K562 (cell line): Measurements from ENCODE around the gene GALNT17.

ENCODE experiments used
- CTCF ChIP-seq, 3 experiments: IDR thresholded peaks in 2 of 3; conservative IDR thresholded peaks in 1 of 3; 2 replicates each; pipeline ENCODE4 v1.5.1; 2011 to 2012; ENCODE audit warnings: low read length in 3 of 3, mild to moderate bottlenecking in 3 of 3, control low read depth in 2 of 3, improper control_type of control experiment in 1 of 3, inconsistent platforms in 1 of 3, low read depth in 1 of 3, mixed read lengths in 1 of 3, moderate library complexity in 1 of 3; ENCODE audit not compliant: insufficient read depth in 2 of 3
- DLX4 ChIP-seq: fragments of 250-450 bp; sonication (Bioruptor Pico); IDR thresholded peaks from 2 replicates; pipeline ENCODE4 v1.6.1; 2021; ENCODE audit warnings: mild to moderate bottlenecking
- EGR1 ChIP-seq: fragments of 450-650 bp; conservative IDR thresholded peaks from 2 replicates; pipeline ENCODE4 v1.6.1; 2017; ENCODE audit warnings: mild to moderate bottlenecking
- FOXA1 ChIP-seq: fragments of 450-650 bp; IDR thresholded peaks from 2 replicates; pipeline ENCODE4 v1.6.1; 2016; ENCODE audit warnings: mild to moderate bottlenecking, borderline replicate concordance
- HLTF ChIP-seq: fragments of 450-650 bp; IDR thresholded peaks from 2 replicates; pipeline ENCODE4 v1.6.1; 2016
- JUND ChIP-seq, 2 experiments: IDR thresholded peaks; 2 replicates in 1 of 2; 3 replicates in 1 of 2; pipeline ENCODE4 v1.6.1; 2011; ENCODE audit warnings: borderline replicate concordance in 2 of 2, low read depth in 2 of 2, low read length in 2 of 2, improper control_type of control experiment in 1 of 2, missing biosample characterization in 1 of 2, missing genetic modification characterization in 1 of 2, missing genetic modification reagents in 1 of 2
- MEF2D ChIP-seq: conservative IDR thresholded peaks from 2 replicates; pipeline ENCODE4 v1.6.1; 2016; ENCODE audit warnings: low read depth, missing genetic modification characterization, missing compliant biosample characterization
- MXI1 ChIP-seq: IDR thresholded peaks from 2 replicates; pipeline ENCODE4 v1.6.1; 2011; ENCODE audit warnings: low read depth, mild to moderate bottlenecking, improper control_type of control experiment, low read length
- POLR2AphosphoS2 ChIP-seq: IDR thresholded peaks from 2 replicates; pipeline ENCODE4 v1.6.1; 2012; ENCODE audit warnings: low read length, improper control_type of control experiment
- TARDBP ChIP-seq: fragments of 450-650 bp; IDR thresholded peaks from 2 replicates; pipeline ENCODE4 v1.6.1; 2016
- VEZF1 ChIP-seq: fragments of 200-800 bp; sonication (Bioruptor generic); IDR thresholded peaks from 2 replicates; pipeline ENCODE4 v1.6.1; 2017; ENCODE audit warnings: missing genetic modification characterization, missing compliant biosample characterization
- ZFP36 ChIP-seq: fragments of 150-350 bp; IDR thresholded peaks from 2 replicates; pipeline ENCODE4 v1.6.1; 2018; ENCODE audit warnings: low read length, low read depth; ENCODE audit not compliant: partially characterized antibody
- ZNF583 ChIP-seq: fragments of 250-450 bp; sonication (Bioruptor Pico); IDR thresholded peaks from 2 replicates; pipeline ENCODE4 v1.4.0; 2020

- no peak for TF ChIP-seq HLTF
- TF ChIP-seq MEF2D (tag) = no peak
- TF ChIP-seq TARDBP = no peak
- TF ChIP-seq CTCF (IDR thresholded peaks at IDR 0.05 in 2 of 3, conservative IDR thresholded peaks at IDR 0.05 in 1 of 3; ENCODE audit: insufficient read depth in 2 of 3, low read depth in 1 of 3, low read length in 3 of 3) = no peak
- TF ChIP-seq POLR2AphosphoS2 = no peak
- TF ChIP-seq JUND (IDR thresholded peaks at IDR 0.05; ENCODE audit: borderline replicate concordance, low read depth, low read length) = no peak
- no peak for TF ChIP-seq JUND (tag; IDR thresholded peaks at IDR 0.05; ENCODE audit: borderline replicate concordance, low read depth, low read length)
- TF ChIP-seq MXI1 = no peak
- TF ChIP-seq FOXA1 = no peak
- no peak for TF ChIP-seq ZFP36
- TF ChIP-seq DLX4 (CRISPR knock-in tag) = no peak
- TF ChIP-seq ZNF583 (CRISPR knock-in tag) = no peak
- TF ChIP-seq EGR1 = no peak
- no peak for TF ChIP-seq VEZF1 (CRISPR knock-in tag)
Observed at GRCh38 chr7:71506822-71507221, 374.9 kb downstream of the GALNT17 start.
